Activated CD4-positive, alpha-beta T cell treated with anti-CD3 and anti-CD28 coated beads for 4 hours (primary cell): ENCODE measurements around the gene TOR1A.
"Not testable (repeated sequence)": the region's sequence is repeated elsewhere in the genome, so short reads cannot be mapped to it uniquely, and the experiment has no call there.

Experiments
- DNase-seq, 2 donors: peaks; one replicate each; pipeline ENCODE4 v3.0.0-alpha.2; 2020

TOR1A gene

GRCh38 chr9:129816501-129817435 lies 7.2 kb downstream of the TOR1A start:
- no peak for DNase-seq

GRCh38 chr9:129815278-129815677 lies 8.7 kb downstream of the TOR1A start:
- DNase-seq = no peak

GRCh38 chr9:129814432-129815223 lies 9.3 kb downstream of the TOR1A start:
- DNase-seq = no peak

GRCh38 chr9:129813661-129814060 lies 10.3 kb downstream of the TOR1A start:
- DNase-seq = no peak

GRCh38 chr9:129812385-129812784 lies 11.6 kb downstream of the TOR1A start:
- DNase-seq = no peak

GRCh38 chr9:129811967-129812363 lies 12.0 kb downstream of the TOR1A start:
- DNase-seq = no peak

GRCh38 chr9:129810788-129811187 lies 13.1 kb downstream of the TOR1A start:
- DNase-seq = no peak

GRCh38 chr9:129810116-129810515 lies 13.8 kb downstream of the TOR1A start:
- no peak for DNase-seq

- DNase-seq = no peak
Measured at GRCh38 chr9:129809346-129809745, 14.6 kb downstream of the TOR1A start.

GRCh38 chr9:129806061-129806460 lies 17.9 kb downstream of the TOR1A start:
- no peak for DNase-seq

GRCh38 chr9:129803676-129804060 lies 20.3 kb downstream of the TOR1A start:
- DNase-seq = no peak

- peak; percentile 91 to 96 for DNase-seq
Measured at GRCh38 chr9:129802833-129803675, 20.9 kb downstream of the TOR1A start, which contains the start of gene TOR1B. TOR1B (plus strand) TSS chr9:129803184; CDS start chr9:129803213, 29 bp downstream.

GRCh38 chr9:129801504-129801903 lies 22.4 kb downstream of the TOR1A start:
- no peak for DNase-seq

- DNase-seq = no peak
Measured at GRCh38 chr9:129798973-129799372, 25.0 kb downstream of the TOR1A start.

GRCh38 chr9:129796029-129796428 lies 27.9 kb downstream of the TOR1A start:
- not testable (repeated sequence) for DNase-seq

- no peak for DNase-seq
Measured at GRCh38 chr9:129794549-129794948, 29.4 kb downstream of the TOR1A start.

- no peak for DNase-seq
Measured at GRCh38 chr9:129786481-129786880, 37.5 kb downstream of the TOR1A start.

- DNase-seq = no peak
Measured at GRCh38 chr9:129785866-129786265, 38.1 kb downstream of the TOR1A start.

GRCh38 chr9:129784970-129785369 lies 39.0 kb downstream of the TOR1A start:
- DNase-seq = not testable (repeated sequence)

GRCh38 chr9:129783516-129784361 lies 40.2 kb downstream of the TOR1A start:
- DNase-seq = peak; percentile 63 to 80

GRCh38 chr9:129781981-129782380 lies 42.0 kb downstream of the TOR1A start:
- DNase-seq = no peak

GRCh38 chr9:129781131-129781530 lies 42.8 kb downstream of the TOR1A start:
- no peak for DNase-seq
